Medulla oblongata (tissue), 1 donor: ENCODE measurements around the gene HOXB9.
A peak's percentile ranks its signal among the peaks of the same experiment; 100 is the strongest.

Source experiments
- DNase-seq: peaks from one replicate; pipeline ENCODE4 v3.0.0-alpha.2; 2015; ENCODE audit errors: extremely low spot score

Gene HOXB9

DNA sequence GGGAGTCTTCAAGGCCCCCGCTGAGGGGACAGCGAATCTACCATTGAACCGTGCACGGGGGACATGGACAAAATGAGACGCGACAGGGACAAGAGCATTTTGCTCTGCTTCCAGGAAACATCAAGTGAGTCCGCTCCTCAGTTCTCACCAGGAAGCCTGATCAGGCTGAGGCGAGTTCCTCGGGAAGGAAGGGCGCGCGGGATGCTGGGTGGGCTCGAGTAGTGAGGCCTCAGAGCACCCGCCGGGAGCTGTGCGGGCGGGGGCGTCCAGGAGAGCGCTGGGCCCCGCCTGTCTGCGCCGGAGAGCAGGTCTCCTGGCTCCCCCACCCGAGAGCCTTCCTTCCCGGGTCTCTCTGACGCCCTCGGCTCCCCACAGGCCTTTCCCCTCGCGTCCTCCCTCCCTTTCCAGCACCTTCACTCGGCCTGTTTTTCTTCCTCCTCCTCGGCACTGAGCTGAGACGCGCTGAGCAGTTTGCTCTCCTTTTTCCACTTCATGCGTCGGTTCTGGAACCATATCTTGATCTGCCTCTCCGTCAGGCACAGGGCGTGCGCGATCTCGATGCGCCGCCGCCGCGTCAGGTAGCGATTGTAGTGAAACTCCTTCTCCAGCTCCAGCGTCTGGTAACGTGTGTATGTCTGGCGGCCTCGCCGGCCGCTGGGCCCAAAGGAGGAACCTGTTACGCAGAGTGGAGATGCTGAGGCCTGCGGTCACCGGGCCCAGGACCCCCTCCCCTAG, 30.0 kb downstream of the HOXB9 start:
- no peak for DNase-seq

DNA sequence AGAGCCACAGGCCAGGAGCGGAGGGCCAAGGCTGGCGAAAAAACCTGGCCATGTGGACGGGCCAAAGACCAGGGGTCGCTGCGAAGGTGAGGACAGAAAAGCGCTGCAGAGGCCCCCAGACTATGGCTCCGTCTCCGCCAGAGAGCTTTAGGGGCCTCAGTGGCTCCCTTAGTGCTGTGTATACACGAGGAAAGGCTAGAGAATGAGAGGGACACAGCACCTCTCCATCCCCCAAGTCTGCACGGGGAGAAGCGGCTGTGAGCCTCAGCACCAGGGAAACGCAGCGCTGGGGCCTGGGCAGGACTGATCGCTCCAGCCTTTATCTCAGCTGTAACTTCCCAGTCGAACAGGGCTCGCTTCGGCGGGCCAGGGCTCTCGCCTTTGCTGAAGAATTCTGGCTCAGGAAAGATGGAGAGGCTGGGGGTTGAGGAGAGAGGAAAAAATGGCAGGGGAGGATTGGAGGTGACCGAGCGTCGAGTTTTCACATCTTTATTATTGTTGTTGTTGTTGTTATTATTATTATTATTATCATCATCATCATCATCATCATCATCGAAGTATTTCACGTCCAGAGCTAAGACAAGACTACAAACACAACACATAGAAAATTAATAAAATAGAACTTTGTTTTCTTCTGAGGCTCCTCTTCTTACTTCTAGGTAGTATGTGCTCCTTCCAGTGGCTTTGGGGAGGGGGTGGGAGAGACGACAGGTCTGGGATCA, 30.7 kb downstream of the HOXB9 start:
- DNase-seq = no peak

DNA sequence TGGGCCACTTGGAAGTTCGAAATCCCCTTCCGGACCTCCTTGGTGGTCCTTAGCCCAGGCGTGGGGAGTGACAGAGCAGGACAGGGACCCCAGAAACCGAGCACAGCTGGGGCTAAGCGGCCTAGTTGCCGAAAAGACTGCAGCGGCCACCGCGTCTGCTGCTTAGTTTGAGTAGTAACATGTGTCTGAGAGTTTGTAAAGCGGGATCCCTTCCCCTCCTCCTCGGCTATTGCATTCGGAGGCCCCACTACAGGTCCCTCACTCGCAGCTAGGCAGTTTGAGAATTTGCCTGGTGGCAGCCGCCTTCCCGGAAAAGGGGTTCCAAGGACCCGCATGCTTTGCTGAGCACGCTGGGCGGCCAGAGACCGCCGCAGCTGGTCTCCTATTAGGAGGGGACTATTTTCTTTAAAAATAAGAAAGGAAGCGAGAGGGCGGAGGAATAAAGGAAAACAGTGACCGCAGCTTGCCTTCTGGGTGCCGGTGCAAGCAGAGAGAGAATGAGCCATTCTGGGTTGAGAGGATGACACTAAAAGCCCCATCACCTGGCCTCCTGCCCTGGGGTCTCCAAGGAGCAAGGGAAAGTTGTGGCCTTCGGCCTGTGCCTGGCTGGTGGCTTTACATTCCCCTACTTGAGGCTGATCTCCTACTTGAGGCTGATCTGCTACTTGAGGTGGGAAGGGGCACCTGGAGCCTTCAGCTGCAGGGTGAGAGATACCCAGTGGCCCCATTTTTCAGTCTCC, 31.4 kb downstream of the HOXB9 start:
- DNase-seq = no peak

DNA sequence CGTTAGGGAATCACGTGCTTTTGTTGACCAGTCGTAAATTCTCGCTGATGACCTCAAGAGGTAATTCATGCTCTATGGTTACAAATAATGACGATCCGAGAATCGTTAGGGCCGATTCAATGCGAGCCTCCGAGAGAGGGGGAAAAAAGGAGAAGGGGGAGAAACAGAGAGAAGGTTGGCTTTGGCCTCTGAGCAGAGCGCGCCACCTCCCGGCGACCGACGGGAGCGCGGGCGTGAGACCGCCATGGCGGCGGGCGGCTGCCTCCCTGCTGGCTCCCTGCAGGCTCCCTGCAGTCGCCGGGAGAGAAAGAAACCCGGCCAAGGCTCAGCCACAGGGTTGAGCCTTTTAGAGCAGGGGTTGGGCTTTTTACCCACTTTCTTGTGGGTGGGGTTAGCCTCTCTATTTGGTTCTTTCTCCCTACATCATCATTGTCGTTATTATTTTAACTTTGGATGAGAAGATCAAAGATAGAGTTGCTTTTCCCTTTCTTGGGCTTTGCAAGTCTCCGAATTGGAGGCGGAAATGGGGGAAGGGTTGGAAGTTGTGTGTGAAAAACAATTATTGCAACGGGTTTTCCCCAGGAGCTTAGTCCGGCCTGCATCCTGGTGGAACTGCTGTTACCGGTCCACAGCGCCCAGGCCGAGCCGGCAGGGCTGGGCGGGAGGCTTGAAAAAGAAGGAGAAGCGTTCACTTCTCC, 32.2 kb downstream of the HOXB9 start:
- DNase-seq = peak; percentile 85

DNA sequence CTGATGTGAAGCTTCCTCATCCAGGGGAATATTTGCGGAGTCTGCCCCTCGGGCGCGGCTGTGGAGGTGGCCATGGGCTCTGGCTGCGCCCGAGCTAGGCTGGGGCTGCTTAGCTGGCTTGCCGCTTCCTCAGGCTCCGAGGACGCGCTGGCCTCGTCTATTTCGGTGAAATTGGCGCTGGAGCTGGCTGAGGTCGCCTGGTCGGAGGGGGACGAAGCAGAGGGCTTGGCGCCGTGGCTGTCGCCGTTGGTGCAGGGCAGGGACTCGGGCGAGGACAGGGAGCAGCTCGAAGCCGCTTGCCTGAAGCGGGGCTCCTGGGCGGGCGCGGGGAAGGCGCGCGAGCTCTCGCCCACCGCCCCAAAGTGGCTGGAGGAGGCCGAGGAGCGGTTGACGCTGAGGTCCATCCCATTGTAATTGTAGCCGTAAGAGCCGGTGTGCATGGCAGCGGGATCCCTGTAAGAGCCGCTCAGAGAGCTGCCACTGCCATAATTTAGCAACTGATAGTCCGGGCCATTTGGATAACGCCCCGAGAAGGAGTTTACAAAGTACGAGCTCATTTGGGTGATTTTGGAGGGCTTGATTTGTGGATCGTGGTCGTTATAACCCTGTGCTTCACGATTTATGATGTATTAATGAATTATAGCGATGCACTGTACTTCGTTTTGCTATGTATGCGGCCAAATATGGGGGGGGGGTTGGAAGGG, 32.9 kb downstream of the HOXB9 start, which contains the start of gene HOXB5:
Gene HOXB5, minus strand, starts transcription at position 654 of the 704 bp plus-strand sequence. Its CDS starts 97 bp downstream, at position 557.
- DNase-seq = no peak

DNA sequence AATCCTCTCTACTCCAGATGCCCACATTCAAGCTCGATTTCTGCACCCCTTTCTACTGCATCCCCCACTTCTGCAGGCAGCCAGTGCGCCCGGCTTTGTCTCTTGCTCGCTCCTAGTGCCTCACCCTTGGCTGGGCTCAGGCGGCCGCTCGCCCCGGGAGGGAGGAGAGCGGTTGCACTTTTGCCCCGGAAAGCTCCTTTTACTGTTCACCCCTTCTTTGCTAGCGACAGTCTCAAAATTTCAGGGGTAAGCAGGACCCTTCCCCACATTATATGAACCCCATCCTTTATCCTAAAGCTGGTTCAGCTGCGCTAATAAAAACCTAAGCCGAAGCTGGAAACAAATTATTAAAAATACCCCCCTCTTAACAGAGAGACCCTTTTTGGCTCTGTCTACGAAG, 33.6 kb downstream of the HOXB9 start:
- no peak for DNase-seq

DNA sequence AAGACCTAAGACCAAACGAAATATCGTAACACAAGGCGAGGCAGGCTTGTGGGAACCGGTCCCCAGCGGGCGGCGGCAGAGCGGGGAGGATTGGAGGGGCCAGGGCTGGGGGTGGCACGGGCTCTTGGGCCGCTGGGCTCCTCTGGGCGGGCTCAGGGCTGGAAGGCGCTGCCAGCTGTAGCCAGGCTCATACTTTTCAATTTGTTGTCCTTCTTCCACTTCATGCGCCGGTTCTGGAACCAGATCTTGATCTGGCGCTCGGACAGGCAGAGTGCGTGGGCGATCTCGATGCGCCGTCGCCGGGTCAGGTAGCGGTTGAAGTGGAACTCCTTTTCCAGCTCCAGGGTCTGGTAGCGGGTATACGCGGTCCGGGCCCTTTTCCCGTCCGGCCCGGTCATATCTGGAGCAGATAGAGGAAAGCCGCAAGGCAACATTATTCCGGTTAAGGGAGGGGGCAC, 34.1 kb downstream of the HOXB9 start:
- no peak for DNase-seq

DNA sequence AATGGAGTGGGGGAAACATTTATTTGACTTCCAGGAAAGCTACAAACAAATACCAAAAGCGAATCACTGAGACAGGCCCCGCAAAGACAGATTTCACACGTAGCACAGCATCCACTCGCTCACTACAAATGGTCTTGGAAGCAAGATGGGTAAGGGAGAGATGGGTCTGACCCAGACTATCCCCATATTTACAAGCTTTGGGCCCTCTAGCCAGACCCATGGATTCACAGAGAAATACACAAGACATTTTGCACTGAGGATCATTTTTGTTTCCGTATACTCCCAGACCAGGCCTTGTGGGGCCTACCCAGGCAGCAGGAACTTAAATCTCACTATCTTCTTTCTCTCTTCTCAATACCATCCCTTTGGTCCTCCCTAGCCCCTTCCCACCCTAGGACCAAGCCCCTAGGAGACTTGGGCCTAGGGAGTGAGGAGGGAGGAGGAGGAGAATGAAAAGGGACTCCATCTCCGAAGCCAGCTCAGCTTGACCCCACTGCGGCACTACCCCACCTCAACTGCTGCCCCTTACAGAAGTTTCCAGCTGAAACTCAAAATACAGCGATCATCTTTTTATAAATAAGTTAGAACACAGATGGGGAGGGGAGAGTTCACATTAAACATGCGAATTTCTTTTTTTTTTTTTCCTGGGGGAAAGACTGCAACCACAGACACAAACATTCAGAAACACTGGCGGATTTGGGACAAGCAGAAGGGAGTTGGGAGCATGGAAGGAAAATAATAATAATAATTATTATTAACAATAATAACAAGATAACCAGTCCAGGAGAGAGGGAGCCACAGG, 34.7 kb downstream of the HOXB9 start:
- DNase-seq = no peak

DNA sequence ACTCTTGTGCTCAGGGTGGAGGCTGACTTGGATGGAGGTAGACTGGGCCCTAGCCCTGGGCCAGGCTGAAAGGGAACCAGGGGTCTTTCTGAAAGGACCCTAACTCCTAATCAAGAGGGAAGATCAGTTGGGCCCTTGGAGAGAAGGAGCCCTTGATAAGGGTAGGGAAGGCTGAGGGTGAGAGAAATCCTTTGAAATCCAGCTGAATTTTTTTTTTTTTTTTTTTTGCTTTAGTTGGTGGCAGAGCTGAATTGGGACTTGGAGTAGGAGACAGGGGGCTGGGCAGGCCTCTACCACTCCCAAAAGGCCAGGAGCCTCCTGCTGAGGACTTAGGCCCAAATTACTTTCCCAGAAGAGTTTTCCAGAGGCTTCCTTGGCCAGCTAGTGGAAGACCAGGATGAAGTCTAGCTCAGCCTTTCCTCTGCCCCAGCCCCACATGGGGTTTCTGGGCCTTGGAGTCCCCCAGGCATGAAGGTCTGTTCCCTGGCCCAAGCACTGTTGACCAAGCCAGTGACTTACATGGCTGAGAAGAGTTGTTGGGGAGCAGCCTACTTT, 35.5 kb downstream of the HOXB9 start:
- no peak for DNase-seq

DNA sequence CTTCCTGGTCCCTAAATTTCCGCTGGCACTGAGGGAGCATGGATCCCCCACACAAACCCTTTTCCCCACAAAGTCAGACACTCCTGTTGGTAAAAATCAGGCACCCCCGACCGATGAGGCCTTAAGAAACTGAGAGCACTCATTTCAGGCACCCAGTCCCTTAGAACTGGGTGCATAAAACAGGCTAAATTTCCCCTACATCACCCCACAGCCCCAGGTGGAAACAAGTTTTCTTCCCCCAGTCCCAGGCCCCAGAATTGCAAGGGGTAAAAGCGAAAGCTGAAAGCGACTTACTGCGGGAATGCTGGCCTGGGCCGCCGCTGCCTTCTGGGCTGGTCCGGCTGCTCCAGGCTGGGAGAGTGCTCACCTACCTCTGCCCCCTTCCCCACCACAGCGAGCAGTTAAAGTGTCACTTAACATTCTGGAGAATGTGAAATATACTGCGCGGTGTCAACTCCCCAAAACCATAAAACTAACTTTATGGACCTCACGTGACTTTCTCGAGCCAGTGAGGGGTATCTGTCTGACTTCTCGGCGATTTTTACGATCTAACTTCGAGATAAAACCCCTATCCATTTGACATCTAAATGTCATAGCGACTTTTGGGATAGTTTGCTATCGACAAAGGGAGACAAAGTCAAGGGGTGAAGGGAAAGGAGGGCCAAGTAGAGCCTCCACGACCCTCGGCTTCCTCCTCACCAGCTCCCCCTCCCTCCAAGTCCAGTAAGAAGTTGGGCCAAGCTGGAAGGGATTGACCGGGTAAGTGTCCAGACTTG, 36.1 kb downstream of the HOXB9 start, which contains the start of gene HOXB3:
Gene HOXB3, minus strand, starts transcription at position 411 of the 776 bp plus-strand sequence. CDS start 37,767 bp downstream, outside the sequence.
- DNase-seq = no peak

DNA sequence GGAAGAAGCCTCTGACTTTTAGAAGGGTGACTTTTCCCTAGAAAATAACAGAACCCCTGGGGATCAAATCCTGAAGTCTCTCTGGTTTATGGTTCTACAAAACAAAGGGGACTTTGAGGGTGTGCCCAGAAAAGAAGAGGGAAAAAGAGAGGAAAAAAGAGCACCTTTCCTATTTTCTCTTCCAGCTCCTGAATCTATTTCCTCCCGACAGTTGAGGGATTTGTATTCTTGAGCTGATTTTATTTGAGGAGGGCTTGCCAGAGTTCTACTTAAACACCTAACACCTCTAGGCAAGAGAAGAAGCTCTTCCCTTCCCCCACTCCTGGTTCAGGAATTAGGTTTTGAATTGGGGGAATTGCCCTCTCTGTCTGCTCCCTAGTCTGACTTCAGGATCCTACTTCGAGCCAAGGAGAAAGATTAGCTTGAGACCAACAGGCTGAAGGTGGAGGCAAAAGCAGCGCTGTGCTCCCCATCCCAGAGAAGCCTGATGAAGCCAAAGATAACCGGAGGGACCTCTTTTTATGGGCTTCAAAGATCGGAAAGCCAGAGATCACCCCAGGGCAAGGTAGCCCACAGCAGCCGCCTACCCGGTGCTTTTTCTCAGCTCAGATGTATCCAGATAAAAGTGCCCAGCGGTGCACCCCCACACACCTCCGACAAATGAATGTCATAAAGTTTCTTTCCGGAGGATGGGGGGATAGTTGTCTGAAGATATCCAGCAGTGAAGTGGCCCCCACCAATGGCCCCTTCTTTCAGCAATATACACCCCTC, 36.9 kb downstream of the HOXB9 start:
- no peak for DNase-seq

DNA sequence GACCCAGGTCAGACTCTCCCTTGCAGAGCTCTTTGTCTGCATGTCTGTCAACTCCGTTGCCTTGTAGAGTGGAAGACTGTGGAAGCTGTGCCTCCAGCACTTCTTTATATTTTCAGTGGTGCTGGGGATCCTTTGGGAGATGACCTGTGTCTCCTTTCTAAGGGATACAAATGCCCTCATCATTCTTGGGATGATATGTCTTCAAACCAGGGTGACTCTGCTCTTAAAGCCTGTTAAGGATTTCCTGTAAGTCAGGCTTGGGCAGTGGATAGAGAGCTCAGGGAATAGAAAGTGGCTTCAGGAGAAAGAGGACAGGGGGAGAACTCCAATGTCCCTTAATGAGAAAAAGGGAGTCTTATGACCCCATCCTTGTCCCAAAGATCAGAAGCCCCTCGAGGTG, 37.6 kb downstream of the HOXB9 start:
- no peak for DNase-seq

DNA sequence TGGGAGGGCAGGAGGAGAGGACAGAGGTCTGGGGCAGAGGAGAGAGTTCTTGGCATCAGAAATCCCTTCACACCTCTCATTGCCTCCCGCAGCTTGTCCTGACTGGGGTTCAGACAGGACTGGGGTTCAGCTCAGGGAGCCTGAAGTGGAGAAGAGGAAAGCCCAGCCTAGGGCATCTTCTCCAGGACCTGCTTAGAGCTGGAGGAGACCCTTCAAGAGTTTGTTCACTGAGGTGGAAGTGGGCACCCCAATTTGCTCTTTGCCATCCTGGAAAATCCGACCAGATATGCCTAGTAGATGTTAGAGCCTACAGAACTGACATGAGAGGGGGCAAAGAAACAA, 38.1 kb downstream of the HOXB9 start:
- no peak for DNase-seq

DNA sequence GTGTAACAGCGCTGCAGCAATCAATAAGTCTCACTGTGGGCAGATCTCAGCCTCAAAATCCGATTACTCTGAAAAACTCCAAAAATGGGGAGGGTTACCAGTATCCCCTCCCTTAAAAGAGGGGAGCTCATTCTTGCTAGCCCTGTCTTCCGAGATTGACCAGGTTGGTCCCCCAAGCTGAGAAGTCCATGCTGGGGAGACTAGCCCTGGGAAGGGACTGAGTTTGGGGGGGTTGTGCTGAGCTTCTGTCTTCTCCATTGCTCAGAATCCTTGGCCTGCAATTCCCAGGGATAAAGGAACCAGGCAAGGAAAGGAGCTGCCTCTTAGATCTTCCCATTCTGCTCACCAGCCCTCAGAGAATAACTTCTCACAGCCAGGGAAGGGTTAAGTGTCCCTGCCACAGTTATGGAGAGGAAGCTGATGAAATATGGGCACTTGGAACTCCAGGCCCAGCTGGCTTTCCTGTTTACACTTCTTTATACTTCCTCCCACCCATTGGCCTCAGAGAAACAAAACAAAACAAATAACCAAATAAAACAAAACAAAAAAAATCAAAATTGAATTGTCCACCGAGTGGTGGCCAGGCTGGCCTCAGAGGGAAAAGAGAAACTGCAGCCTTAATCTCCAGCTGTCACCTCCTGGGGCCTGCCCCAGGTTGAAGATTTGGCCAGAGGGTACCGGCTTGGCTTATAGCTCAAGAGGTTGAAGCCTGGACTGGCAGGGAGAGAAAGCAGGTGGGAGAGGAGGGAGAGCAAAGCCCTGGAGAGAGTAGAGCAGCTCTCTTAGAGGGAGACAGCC, 38.7 kb downstream of the HOXB9 start:
- no peak for DNase-seq

DNA sequence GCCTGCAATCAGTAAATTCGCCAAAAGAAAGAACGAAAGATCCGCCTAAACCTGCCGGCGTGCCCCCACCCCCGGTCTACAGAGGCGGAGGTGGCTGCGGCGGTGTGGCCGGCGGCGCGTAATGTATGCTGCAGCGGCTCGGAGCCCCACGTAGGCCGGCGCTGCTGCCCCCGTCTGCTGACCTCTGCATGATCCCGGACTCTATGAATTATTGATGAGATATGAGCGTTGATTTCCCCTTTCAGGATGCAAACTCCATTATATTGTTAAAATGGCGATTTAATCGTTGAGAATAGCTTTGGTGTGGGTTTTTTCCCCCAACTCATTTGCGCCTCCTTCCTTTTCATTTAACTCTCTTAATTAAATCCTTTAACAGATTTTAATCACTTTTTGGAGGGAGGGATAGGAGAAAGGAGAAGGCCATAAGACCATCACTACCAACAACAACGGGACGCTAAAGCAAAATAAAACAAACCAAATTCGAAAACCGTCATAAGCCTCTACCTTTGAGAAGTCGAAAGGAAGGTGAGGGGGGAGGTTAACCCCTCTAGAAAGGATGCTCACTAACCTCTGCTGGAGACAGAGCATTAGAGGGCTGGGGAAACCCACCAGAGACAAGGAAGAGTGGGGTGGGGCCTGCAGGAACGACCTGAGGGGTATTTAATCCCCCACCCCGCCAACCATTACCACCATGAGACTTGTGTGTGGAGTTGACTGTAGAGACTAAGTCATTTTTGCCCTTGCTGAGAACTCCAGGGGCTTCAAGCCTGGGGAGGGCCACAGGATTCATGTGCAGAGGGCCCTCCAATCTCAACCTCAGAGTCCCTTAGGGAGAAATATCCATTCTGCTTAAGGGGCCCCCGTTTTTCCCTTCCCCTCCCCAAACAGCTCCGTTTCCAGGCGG, 39.6 kb downstream of the HOXB9 start:
- no peak for DNase-seq

DNA sequence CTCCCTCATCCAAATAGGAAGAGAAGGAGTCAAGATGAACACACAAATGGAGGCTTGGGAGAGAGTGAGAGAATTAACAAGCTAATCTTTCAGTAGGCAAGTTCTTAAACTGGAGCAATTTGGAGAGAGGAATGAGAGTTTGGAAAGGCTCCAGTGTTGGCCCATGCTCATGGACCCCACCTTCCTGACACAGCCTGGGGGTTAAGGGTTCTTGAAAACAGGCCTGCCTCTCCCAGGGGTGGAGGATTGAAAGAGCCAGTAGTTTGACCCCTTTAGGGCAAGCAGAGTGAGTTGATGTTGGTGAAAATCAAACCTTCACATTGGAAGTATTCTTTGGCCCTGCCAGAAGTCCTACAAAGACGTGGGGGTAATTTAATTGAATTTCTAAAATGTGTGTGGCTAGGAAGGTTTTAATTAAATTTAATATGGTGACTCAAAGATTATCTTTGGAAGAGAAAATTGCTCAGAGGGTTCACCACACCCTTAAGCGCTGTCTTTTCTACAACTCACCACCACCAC, 41.9 kb downstream of the HOXB9 start:
- DNase-seq = no peak
